ENCODE measurements around the gene NGLY1. TPM values are rescaled to one million over a fixed set of nuclear protein-coding genes. Genes with fewer than 3 reads are reported as not detected.

NGLY1 gene
- total RNA-seq, 5 donors from 2014 or later (not counting 1 experiment from before 2014, with no cell fraction given): 58.6 to 67.0 (median 61.4) TPM

GRCh38 chr3:25683410-25683809 is 99.8 kb downstream of the NGLY1 start:
- Mint-ChIP-seq H3K9me3 (no peaks in the 10 kb centered on the region), H3K4me3 (no peak overlapping the region), H3K36me3 (no peaks in the 10 kb centered on the region), H3K27ac (no peak overlapping the region), H3K4me1 (no peaks in the 10 kb centered on the region), H3K27me3 (no peaks in the 10 kb centered on the region)
- H3K27ac ChIP-seq (ENCODE audit: low read length): no peak overlapping the region
- H3K4me1 ChIP-seq (ENCODE audit: control insufficient read depth in 1 of 2, extremely low read depth in 1 of 2, insufficient read depth in 2 of 2, low read length in 2 of 2): no peaks in the 10 kb centered on the region
- ChIA-PET POLR2A (no interaction called here), CTCF (no interaction called here)
- H3K9me3 ChIP-seq: no peaks in the 10 kb centered on the region
- no peak for ATAC-seq (replicated peaks in 1 of 4)
- no peaks in the 10 kb centered on the region for H3K36me3 ChIP-seq (ENCODE audit: control insufficient read depth in 2 of 2, extremely low read depth in 1 of 2, insufficient read depth in 1 of 2, low read length in 1 of 2)
- H3K27me3 ChIP-seq (replicated peaks in 1 of 2; ENCODE audit: control insufficient read depth in 2 of 2, extremely low read depth in 1 of 2, insufficient read depth in 2 of 2, low read length in 1 of 2): no peaks in the 10 kb centered on the region
- no peak overlapping the region for H3K4me3 ChIP-seq (ENCODE audit: control insufficient read depth in 1 of 2, extremely low read depth in 1 of 2, low read length in 1 of 2)
- no peak for DNase-seq
- no CpG with 5 or more reads among the region's 1 CpG for WGBS (ENCODE audit: insufficient coverage)

- no peak for ATAC-seq (replicated peaks in 1 of 4)
- Mint-ChIP-seq H3K4me1 (no peaks in the 10 kb centered on the region), H3K9me3 (no peaks in the 10 kb centered on the region), H3K36me3 (no peaks in the 10 kb centered on the region), H3K27me3 (no peaks in the 10 kb centered on the region), H3K27ac (no peak overlapping the region), H3K4me3 (no peak overlapping the region)
- Histone ChIP-seq H3K4me1 (ENCODE audit: control insufficient read depth in 1 of 2, extremely low read depth in 1 of 2, insufficient read depth in 2 of 2, low read length in 2 of 2) (no peaks in the 10 kb centered on the region), H3K27ac (ENCODE audit: low read length) (no peak overlapping the region), H3K4me3 (ENCODE audit: control insufficient read depth in 1 of 2, extremely low read depth in 1 of 2, low read length in 1 of 2) (no peak overlapping the region), H3K9me3 (no peaks in the 10 kb centered on the region), H3K36me3 (ENCODE audit: control insufficient read depth in 2 of 2, extremely low read depth in 1 of 2, insufficient read depth in 1 of 2, low read length in 1 of 2) (no peaks in the 10 kb centered on the region), H3K27me3 (replicated peaks in 1 of 2; ENCODE audit: control insufficient read depth in 2 of 2, extremely low read depth in 1 of 2, insufficient read depth in 2 of 2, low read length in 1 of 2) (no peaks in the 10 kb centered on the region)
- no CpG with 5 or more reads among the region's 6 CpGs for WGBS (ENCODE audit: insufficient coverage)
- CTCF ChIA-PET: no interaction called here
- no peak for DNase-seq
- POLR2A ChIA-PET: no interaction called here
These were observed 103.5 kb downstream of the NGLY1 start for GRCh38 chr3:25679642-25680302.

GRCh38 chr3:25679166-25679565 is 104.1 kb downstream of the NGLY1 start:
- H3K4me3 Mint-ChIP-seq: no peak overlapping the region

GRCh38 chr3:25678581-25678980 is 104.7 kb downstream of the NGLY1 start:
- no peaks in the 10 kb centered on the region for H3K9me3 Mint-ChIP-seq
- no peaks in the 10 kb centered on the region for H3K36me3 Mint-ChIP-seq
- no peak overlapping the region for H3K4me3 ChIP-seq (ENCODE audit: control insufficient read depth in 1 of 2, extremely low read depth in 1 of 2, low read length in 1 of 2)
- H3K36me3 ChIP-seq (ENCODE audit: control insufficient read depth in 2 of 2, extremely low read depth in 1 of 2, insufficient read depth in 1 of 2, low read length in 1 of 2): no peaks in the 10 kb centered on the region
- H3K4me1 ChIP-seq (ENCODE audit: control insufficient read depth in 1 of 2, extremely low read depth in 1 of 2, insufficient read depth in 2 of 2, low read length in 2 of 2): no peaks in the 10 kb centered on the region
- DNase-seq (no peak), ATAC-seq (replicated peaks in 1 of 4) (no peak)
- peaks cover 0 to 12% of the 10 kb centered on the region in 2 experiments for H3K27me3 ChIP-seq (replicated peaks in 1 of 2; ENCODE audit: control insufficient read depth in 2 of 2, extremely low read depth in 1 of 2, insufficient read depth in 2 of 2, low read length in 1 of 2)
- ChIA-PET CTCF (no interaction called here), POLR2A (no interaction called here)
- H3K27ac Mint-ChIP-seq: no peak overlapping the region
- no peaks in the 10 kb centered on the region for H3K4me1 Mint-ChIP-seq
- H3K9me3 ChIP-seq: no peaks in the 10 kb centered on the region
- no peaks in the 10 kb centered on the region for H3K27me3 Mint-ChIP-seq
- no peak overlapping the region for H3K4me3 Mint-ChIP-seq
- H3K27ac ChIP-seq (ENCODE audit: low read length): no peak overlapping the region

More at GRCh38 chr3:25679166-25679565, 104.1 kb downstream of the NGLY1 start:
- Histone ChIP-seq H3K9me3 (no peaks in the 10 kb centered on the region), H3K27ac (ENCODE audit: low read length) (no peak overlapping the region), H3K27me3 (replicated peaks in 1 of 2; ENCODE audit: control insufficient read depth in 2 of 2, extremely low read depth in 1 of 2, insufficient read depth in 2 of 2, low read length in 1 of 2) (peaks cover 0 to 6% of the 10 kb centered on the region in 2 experiments), H3K36me3 (ENCODE audit: control insufficient read depth in 2 of 2, extremely low read depth in 1 of 2, insufficient read depth in 1 of 2, low read length in 1 of 2) (no peaks in the 10 kb centered on the region), H3K4me3 (ENCODE audit: control insufficient read depth in 1 of 2, extremely low read depth in 1 of 2, low read length in 1 of 2) (no peak overlapping the region), H3K4me1 (ENCODE audit: control insufficient read depth in 1 of 2, extremely low read depth in 1 of 2, insufficient read depth in 2 of 2, low read length in 2 of 2) (no peaks in the 10 kb centered on the region)
- Mint-ChIP-seq H3K4me1 (no peaks in the 10 kb centered on the region), H3K9me3 (no peaks in the 10 kb centered on the region), H3K36me3 (no peaks in the 10 kb centered on the region), H3K27ac (no peak overlapping the region), H3K27me3 (no peaks in the 10 kb centered on the region)
- ATAC-seq (replicated peaks in 1 of 4) (no peak), DNase-seq (no peak)
- no CpG with 5 or more reads among the region's 2 CpGs for WGBS (ENCODE audit: insufficient coverage)
- CTCF ChIA-PET: no interaction called here
- POLR2A ChIA-PET: no interaction called here

- Histone ChIP-seq H3K27ac (ENCODE audit: low read length) (no peak overlapping the region), H3K4me1 (ENCODE audit: control insufficient read depth in 1 of 2, extremely low read depth in 1 of 2, insufficient read depth in 2 of 2, low read length in 2 of 2) (no peaks in the 10 kb centered on the region), H3K27me3 (replicated peaks in 1 of 2; ENCODE audit: control insufficient read depth in 2 of 2, extremely low read depth in 1 of 2, insufficient read depth in 2 of 2, low read length in 1 of 2) (peaks cover 0 to 15% of the 10 kb centered on the region in 2 experiments), H3K36me3 (ENCODE audit: control insufficient read depth in 2 of 2, extremely low read depth in 1 of 2, insufficient read depth in 1 of 2, low read length in 1 of 2) (no peaks in the 10 kb centered on the region), H3K4me3 (ENCODE audit: control insufficient read depth in 1 of 2, extremely low read depth in 1 of 2, low read length in 1 of 2) (no peak overlapping the region), H3K9me3 (no peaks in the 10 kb centered on the region)
- CTCF ChIA-PET: interaction anchor here in 1 of 2 donors (0.6 kb wide), 1 partner anchor 9 kb away, joined by 6 read pairs; no protein-coding TSS in a partner anchor
- H3K4me1 Mint-ChIP-seq: no peaks in the 10 kb centered on the region
- H3K36me3 Mint-ChIP-seq: no peaks in the 10 kb centered on the region
- no peak overlapping the region for H3K27ac Mint-ChIP-seq
- H3K27me3 Mint-ChIP-seq: no peaks in the 10 kb centered on the region
- POLR2A ChIA-PET: no interaction called here
- no peak for ATAC-seq (replicated peaks in 1 of 4)
- H3K9me3 Mint-ChIP-seq: no peaks in the 10 kb centered on the region
- H3K4me3 Mint-ChIP-seq: no peak overlapping the region
- no peak for DNase-seq
- WGBS (ENCODE audit: insufficient coverage): 100% methylated on average over 1 of the region's 2 CpGs
These were observed 106.1 kb downstream of the NGLY1 start for GRCh38 chr3:25677121-25677520.

GRCh38 chr3:25674670-25675069 is 108.6 kb downstream of the NGLY1 start:
- no peak for DNase-seq
- POLR2A ChIA-PET: no interaction called here
- Histone ChIP-seq H3K27ac (ENCODE audit: low read length) (no peak overlapping the region), H3K9me3 (no peaks in the 10 kb centered on the region), H3K36me3 (ENCODE audit: control insufficient read depth in 2 of 2, extremely low read depth in 1 of 2, insufficient read depth in 1 of 2, low read length in 1 of 2) (no peaks in the 10 kb centered on the region), H3K27me3 (replicated peaks in 1 of 2; ENCODE audit: control insufficient read depth in 2 of 2, extremely low read depth in 1 of 2, insufficient read depth in 2 of 2, low read length in 1 of 2) (peaks cover 0 to 15% of the 10 kb centered on the region in 2 experiments), H3K4me1 (ENCODE audit: control insufficient read depth in 1 of 2, extremely low read depth in 1 of 2, insufficient read depth in 2 of 2, low read length in 2 of 2) (no peaks in the 10 kb centered on the region), H3K4me3 (ENCODE audit: control insufficient read depth in 1 of 2, extremely low read depth in 1 of 2, low read length in 1 of 2) (no peak overlapping the region)
- no peak for ATAC-seq (replicated peaks in 1 of 4)
- Mint-ChIP-seq H3K36me3 (no peaks in the 10 kb centered on the region), H3K9me3 (no peaks in the 10 kb centered on the region), H3K4me1 (peaks cover 0 to 7% (median 2%) of the 10 kb centered on the region in 3 donors), H3K27me3 (no peaks in the 10 kb centered on the region), H3K27ac (no peak overlapping the region), H3K4me3 (no peak overlapping the region)
- CTCF ChIA-PET: interaction anchor here in 1 of 2 donors (0.6 kb wide), 1 partner anchor 23 kb away, joined by 4 read pairs; no protein-coding TSS in a partner anchor
- WGBS (ENCODE audit: insufficient coverage): 83% methylated on average over 1 of the region's 2 CpGs
